NCI-H510A treated with DMSO at 0.1 percent for 48 hours (cell line): ENCODE measurements around the gene BANF2.
"Not testable (repeated sequence)": the region's sequence is repeated elsewhere in the genome, so short reads cannot be mapped to it uniquely, and the experiment has no call there.

Experiments
- DNase-seq: peaks from one replicate; lab custom pipeline; 2025; lab: John Stamatoyannopoulos, UW

The BANF2 gene

GRCh38 chr20:17699931-17700351, at the start of gene BANF2:
BANF2 (plus strand) TSS chr20:17699966; CDS start chr20:17725026, 25,060 bp downstream.
- DNase-seq = no peak

GRCh38 chr20:17650301-17651128, 49.3 kb upstream of the BANF2 start:
- no peak for DNase-seq

- DNase-seq = no peak
Observed at GRCh38 chr20:17651129-17651759, 48.5 kb upstream of the BANF2 start.

DNA sequence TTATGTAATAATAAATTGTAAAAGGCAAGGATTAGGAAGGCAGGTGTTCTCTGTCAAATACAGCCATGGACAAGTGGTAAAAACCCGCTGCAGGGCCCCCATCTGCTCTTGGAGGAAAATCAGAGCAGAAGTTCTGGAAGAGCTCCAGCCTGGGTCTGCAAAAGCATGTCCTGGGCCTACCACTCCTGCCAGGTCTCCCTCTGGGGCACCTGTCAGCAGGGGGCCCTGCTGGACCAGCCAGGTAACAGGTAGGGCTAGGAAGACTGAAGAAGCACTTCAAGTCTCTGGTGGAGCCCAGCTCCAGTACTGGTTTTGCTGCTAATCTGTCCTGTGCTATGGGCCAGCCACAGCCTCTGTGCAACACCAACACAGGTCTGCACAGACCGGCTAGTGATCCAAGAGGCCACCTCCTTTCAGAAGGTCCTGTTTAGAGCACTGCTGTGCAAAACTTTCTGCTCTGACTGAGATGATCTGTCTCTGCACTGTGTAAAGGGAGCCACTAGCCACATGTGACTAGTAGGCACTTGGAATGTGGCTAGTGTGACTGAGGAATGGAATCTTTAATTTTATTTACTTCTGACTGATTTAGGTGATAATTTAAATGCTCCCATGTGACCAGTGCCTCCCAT, 47.9 kb upstream of the BANF2 start:
- peak; percentile 58 for DNase-seq

DNA sequence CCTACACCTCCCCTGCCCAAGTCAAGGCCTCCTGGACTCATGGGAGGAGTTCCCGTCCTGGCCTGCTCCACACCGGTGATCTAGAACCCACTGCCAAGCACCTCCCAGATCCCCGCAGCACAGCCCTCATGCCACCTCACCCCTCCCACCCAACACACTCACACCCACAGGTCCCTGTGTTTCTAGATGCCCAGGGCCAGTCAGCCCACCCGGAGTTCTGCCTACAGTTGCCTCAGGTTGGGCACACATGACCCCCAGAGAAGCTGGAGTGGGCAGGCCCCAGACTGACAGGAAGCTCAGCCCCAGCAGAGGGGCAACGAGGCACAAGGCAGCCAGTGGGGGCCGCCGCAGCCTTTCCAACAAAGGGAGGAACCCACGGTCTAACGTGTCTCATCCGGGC, 47.4 kb upstream of the BANF2 start:
- no peak for DNase-seq

DNA sequence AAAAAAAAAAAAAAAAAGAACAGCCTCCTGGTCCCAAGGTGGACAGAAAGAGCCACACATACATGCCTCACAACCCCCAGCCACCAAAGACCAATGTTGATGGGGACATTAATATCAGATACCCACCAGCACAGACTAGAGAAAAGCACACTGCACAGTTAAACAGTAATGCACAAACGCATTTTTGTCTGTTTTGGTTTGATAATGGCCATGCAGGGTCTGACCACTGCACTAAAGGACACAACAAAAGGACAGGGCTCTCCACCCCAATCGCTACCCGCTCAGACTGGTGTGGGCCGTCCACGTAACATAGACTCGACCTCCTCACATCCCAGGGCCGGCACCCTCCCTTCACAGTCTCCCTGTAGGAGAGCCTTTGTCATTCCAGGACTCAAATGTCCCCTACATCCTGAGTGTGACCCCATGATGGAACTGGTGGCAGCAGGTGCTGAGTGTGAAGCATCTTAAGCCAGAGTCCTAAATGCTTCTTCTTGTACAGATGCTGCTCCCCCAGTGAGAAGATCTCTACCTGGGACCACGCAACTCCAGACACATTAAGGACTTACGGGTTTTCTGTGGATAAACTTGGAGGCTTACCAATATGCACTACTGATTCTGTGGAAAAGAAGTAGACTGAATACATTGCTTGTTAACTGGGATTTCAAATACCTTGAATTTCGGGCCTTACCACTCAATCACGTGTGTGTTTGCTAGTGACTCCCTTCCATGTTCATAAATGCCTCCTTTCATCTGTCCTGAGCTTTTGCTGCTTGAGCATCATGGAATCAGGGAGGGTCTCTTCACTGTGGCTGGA, 45.7 kb upstream of the BANF2 start:
- no peak for DNase-seq

GRCh38 chr20:17654649-17655285, 45.0 kb upstream of the BANF2 start:
- no peak for DNase-seq

DNA sequence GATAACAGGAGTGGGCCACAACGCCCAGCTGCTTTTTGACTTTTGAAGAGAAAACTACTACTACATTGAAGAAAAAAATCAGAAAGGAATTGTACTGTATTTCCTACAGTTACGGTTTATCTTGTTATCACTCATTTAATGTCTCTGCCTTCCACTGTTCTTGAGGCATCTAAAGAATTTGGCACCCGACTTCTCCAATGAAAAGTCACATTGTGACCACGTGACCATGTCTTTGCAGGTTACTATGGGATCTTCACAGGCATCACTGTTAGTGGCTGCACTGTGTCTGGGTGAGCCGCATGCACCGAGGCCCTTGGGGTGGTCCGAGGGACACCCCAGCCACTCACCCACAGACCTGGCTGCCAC, 44.5 kb upstream of the BANF2 start:
- no peak for DNase-seq

GRCh38 chr20:17655865-17656479, 43.8 kb upstream of the BANF2 start:
- DNase-seq = no peak

DNA sequence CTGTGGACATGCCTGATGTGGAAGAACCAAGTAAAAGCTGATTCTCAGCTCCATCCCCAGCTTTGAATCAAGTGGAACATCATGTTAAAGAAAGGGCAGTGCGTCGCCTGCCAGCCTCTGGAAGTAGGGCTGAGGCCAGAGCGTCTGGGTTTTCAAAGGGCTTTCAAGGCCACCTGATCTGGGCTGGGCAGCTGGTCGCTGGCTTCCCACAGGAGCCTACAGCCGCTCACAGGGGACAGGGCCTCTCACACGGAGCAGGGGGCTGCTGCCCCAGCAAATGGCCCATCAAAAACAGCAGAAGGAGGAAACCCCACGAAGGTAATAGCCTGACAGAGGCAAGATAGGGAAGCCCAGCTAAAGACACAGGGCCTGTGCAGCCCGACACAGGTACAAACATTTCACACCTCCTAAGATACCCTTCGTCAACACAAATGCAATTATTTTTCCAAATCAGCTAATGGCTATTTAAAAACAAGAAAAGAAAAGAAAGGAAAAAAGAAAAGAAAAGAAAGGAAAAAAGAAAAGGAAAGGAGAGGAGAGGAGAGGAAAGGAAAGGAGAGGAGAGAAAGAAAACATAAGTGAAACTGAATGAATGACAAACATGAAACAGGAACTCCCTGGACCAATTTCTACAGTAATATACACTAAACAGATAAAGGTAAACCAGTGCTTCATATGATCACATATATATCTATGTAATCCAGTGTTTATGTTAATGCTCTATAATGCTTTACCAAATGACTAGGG, 42.5 kb upstream of the BANF2 start:
- no peak for DNase-seq

GRCh38 chr20:17657898-17658647, 41.7 kb upstream of the BANF2 start:
- DNase-seq = no peak

DNA sequence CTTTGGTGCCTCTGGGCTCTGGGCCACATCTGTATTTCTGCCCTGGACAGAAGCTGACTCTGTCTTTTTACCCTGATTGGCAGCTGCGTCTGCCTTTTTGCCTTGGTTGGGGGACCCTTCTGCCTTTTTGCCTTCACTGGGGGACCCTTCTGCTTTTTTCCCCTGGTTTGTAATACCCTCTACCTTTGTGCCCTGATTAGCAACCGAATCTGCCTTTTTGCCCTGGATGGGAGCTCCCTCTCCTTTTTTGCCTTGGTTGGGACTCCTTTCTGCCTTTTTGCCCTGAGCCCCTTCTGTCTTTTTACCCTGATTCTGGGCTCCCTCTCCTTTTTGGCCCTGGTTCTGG, 41.1 kb upstream of the BANF2 start:
- no peak for DNase-seq

GRCh38 chr20:17659344-17659743, 40.4 kb upstream of the BANF2 start:
- not testable (repeated sequence) for DNase-seq

- no peak for DNase-seq
Observed at GRCh38 chr20:17659801-17660200, 40.0 kb upstream of the BANF2 start.

DNA sequence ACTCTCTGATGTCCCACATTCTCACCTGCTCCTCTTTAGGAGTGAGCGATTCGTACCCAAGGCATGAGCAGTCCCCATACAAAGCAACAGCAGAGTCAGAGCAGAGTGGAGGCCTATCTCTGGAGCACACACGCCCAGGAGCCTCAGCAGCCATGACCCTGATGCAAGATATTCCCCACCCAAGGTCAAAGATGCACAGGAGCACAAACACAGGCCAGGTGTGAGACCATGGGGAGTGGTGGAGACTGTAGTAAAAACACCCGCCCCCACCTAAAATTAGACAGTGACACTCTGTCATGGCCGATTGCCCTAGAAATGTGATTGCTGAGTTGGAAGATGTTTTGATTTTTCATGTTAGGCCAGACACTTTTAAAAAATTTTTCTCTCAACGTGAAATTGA, 39.1 kb upstream of the BANF2 start:
- DNase-seq = no peak

- DNase-seq = no peak
Observed at GRCh38 chr20:17661121-17661744, 38.5 kb upstream of the BANF2 start.

GRCh38 chr20:17662333-17663039, 37.3 kb upstream of the BANF2 start:
- no peak for DNase-seq

GRCh38 chr20:17663040-17663399, 36.7 kb upstream of the BANF2 start:
- no peak for DNase-seq

DNA sequence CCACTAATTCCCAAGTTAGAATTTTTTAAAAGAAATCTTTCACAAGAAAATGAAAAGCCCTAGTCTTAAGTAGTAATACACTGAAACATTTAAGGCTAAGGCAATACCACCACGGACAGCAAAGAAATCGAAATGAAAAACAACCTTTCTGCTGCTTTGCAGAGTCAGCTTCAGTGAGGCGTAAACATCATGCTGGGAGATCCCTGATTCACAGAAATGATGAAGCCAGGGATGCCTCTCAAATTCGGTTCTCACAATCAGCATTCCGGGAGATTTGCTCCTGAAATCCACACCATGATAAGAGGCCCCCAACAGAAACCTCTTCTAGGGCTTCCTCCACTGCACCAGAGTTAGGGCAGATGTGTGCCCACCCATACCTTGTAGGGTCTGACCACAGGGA, 36.3 kb upstream of the BANF2 start:
- DNase-seq = no peak
